DMS 273 (cell line): ENCODE results near the gene LRP1B.

Experiments
- DNase-seq: peaks from one replicate; lab custom pipeline; 2025; ENCODE audit not compliant: unreplicated experiment; lab: John Stamatoyannopoulos, UW

LRP1B gene

GRCh38 chr2:141475801-141476200 lies 655.0 kb downstream of the LRP1B start:
- DNase-seq: peak; percentile 10

GRCh38 chr2:141468761-141469160 lies 662.1 kb downstream of the LRP1B start:
- no peak for DNase-seq

GRCh38 chr2:141467331-141467730 lies 663.5 kb downstream of the LRP1B start:
- no peak for DNase-seq

GRCh38 chr2:141464995-141465394 lies 665.8 kb downstream of the LRP1B start:
- no peak for DNase-seq

GRCh38 chr2:141458351-141458750 lies 672.5 kb downstream of the LRP1B start:
- DNase-seq: no peak

- DNase-seq: no peak
Observed at GRCh38 chr2:141455877-141456276, 674.9 kb downstream of the LRP1B start.

- DNase-seq: no peak
Observed at GRCh38 chr2:141455211-141455826, 675.5 kb downstream of the LRP1B start.

- DNase-seq: no peak
Observed at GRCh38 chr2:141440072-141440635, 690.7 kb downstream of the LRP1B start.

- no peak for DNase-seq
Observed at GRCh38 chr2:141439524-141439923, 691.3 kb downstream of the LRP1B start.

GRCh38 chr2:141438536-141438935 lies 692.3 kb downstream of the LRP1B start:
- DNase-seq: no peak

GRCh38 chr2:141437521-141437920 lies 693.3 kb downstream of the LRP1B start:
- no peak for DNase-seq

- peak; percentile 65 for DNase-seq
Observed at GRCh38 chr2:141423124-141423523, 707.7 kb downstream of the LRP1B start.

- DNase-seq: no peak
Observed at GRCh38 chr2:141417246-141417797, 713.5 kb downstream of the LRP1B start.

GRCh38 chr2:141411419-141411818 lies 719.4 kb downstream of the LRP1B start:
- no peak for DNase-seq

GRCh38 chr2:141399270-141399669 lies 731.5 kb downstream of the LRP1B start:
- DNase-seq: no peak

- no peak for DNase-seq
Observed at GRCh38 chr2:141393214-141393545, 737.6 kb downstream of the LRP1B start.

GRCh38 chr2:141392517-141393213 lies 738.2 kb downstream of the LRP1B start:
- DNase-seq: no peak

GRCh38 chr2:141386168-141386567 lies 744.6 kb downstream of the LRP1B start:
- no peak for DNase-seq

GRCh38 chr2:141384676-141385075 lies 746.1 kb downstream of the LRP1B start:
- no peak for DNase-seq

GRCh38 chr2:141381946-141382345 lies 748.9 kb downstream of the LRP1B start:
- DNase-seq: no peak

- DNase-seq: peak; percentile 63
Observed at GRCh38 chr2:141380008-141380979, 750.5 kb downstream of the LRP1B start.
